DOHH2 (cell line): ENCODE data around the gene COL13A1.

Source experiments
- EZH2phosphoT487 ChIP-seq: fragments of 200-600 bp; sonication (generic); IDR thresholded peaks from 2 replicates; pipeline ENCODE4 v1.6.1; 2017; ENCODE audit warnings: borderline replicate concordance, mild to moderate bottlenecking, antibody characterized with exemption, low read length, moderate library complexity, mixed read lengths
- TF ChIP-seq, protein P1 (sequence below): fragments of 200-600 bp; sonication (generic); IDR thresholded peaks from one replicate; pipeline ENCODE4 v1.5.1; 2014; ENCODE audit warnings: antibody characterized with exemption, mild to moderate bottlenecking, low read depth, low read length; ENCODE audit not compliant: poor library complexity, severe bottlenecking

GRCh38 chr10:69780077-69780476 lies 21.6 kb upstream of the COL13A1 start:
- TF ChIP-seq, protein P1, sequence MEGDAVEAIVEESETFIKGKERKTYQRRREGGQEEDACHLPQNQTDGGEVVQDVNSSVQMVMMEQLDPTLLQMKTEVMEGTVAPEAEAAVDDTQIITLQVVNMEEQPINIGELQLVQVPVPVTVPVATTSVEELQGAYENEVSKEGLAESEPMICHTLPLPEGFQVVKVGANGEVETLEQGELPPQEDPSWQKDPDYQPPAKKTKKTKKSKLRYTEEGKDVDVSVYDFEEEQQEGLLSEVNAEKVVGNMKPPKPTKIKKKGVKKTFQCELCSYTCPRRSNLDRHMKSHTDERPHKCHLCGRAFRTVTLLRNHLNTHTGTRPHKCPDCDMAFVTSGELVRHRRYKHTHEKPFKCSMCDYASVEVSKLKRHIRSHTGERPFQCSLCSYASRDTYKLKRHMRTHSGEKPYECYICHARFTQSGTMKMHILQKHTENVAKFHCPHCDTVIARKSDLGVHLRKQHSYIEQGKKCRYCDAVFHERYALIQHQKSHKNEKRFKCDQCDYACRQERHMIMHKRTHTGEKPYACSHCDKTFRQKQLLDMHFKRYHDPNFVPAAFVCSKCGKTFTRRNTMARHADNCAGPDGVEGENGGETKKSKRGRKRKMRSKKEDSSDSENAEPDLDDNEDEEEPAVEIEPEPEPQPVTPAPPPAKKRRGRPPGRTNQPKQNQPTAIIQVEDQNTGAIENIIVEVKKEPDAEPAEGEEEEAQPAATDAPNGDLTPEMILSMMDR = no peak
- no peak for TF ChIP-seq EZH2phosphoT487
